ENCODE measurements around the gene RETNLB. TPM values are rescaled to one million over a fixed set of nuclear protein-coding genes. Genes with fewer than 3 reads are reported as not detected.

The RETNLB gene
- total RNA-seq (2014; rRNA removed; shearing (Covaris generic)): not detected in 2 replicates
- polyA plus RNA-seq (2016; fragmentation: Nextera tagmentation; extraction: Ambion mirVana): not detected in 2 replicates

GRCh38 chr3:108757404-108757982 is at the start of gene RETNLB:
RETNLB (minus strand) TSS chr3:108757410; CDS start chr3:108757185, 225 bp downstream.
- Histone ChIP-seq H3K36me3 (ENCODE audit: low read depth) (no peaks in the 10 kb centered on the region), H3K4me3 (no peak within 1 kb of the TSS), H3K4me1 (ENCODE audit: insufficient read depth) (no peaks in the 10 kb centered on the region), H3K9me2 (ENCODE audit: insufficient read depth) (no peaks in the 10 kb centered on the region), H3K27ac (no peak within 1 kb of the TSS), H3K9me3 (ENCODE audit: low read depth) (no peaks in the 10 kb centered on the region), H3K27me3 (replicated peaks; ENCODE audit: insufficient read depth) (no peaks in the 10 kb centered on the region), H3F3A (ENCODE audit: insufficient read depth) (no peaks in the 10 kb centered on the region), H3K4me2 (ENCODE audit: unreplicated experiment) (no peak within 1 kb of the TSS), H3K9ac (no peak within 1 kb of the TSS), H3K79me2 (ENCODE audit: insufficient read depth) (no peaks in the 10 kb centered on the region), H4K20me1 (ENCODE audit: insufficient read depth) (no peaks in the 10 kb centered on the region), H2AFZ (no peak within 1 kb of the TSS)
- in situ Hi-C loops (cut with MboI): no loop called here
- 2 to 3% methylated on average over 3 of the region's 3 CpGs for WGBS, 2 experiments (ENCODE audit: low coverage in 1 of 2, low lambda C conversion rate in 2 of 2, missing lambda C conversion rate in 2 of 2)
- DNase-seq: no peak
- TF ChIP-seq EZH2 (IDR thresholded peaks at IDR 0.05; ENCODE audit: insufficient read depth, poor library complexity, severe bottlenecking) (no peak), EZH2phosphoT487 (IDR thresholded peaks at IDR 0.05; ENCODE audit: insufficient read depth, low read depth) (no peak)

GRCh38 chr3:108806316-108806715 is 49.1 kb upstream of the RETNLB start:
- Histone ChIP-seq H3K27me3 (replicated peaks; ENCODE audit: insufficient read depth) (no peaks in the 10 kb centered on the region), H4K20me1 (ENCODE audit: insufficient read depth) (no peaks in the 10 kb centered on the region), H3K36me3 (ENCODE audit: low read depth) (no peaks in the 10 kb centered on the region), H3K9me3 (ENCODE audit: low read depth) (peaks cover 6% of the 10 kb centered on the region), H3K9me2 (ENCODE audit: insufficient read depth) (no peaks in the 10 kb centered on the region), H3K4me2 (ENCODE audit: unreplicated experiment) (no peak overlapping the region), H3K4me3 (no peak overlapping the region), H3K27ac (no peak overlapping the region), H3F3A (ENCODE audit: insufficient read depth) (no peaks in the 10 kb centered on the region), H3K79me2 (ENCODE audit: insufficient read depth) (no peaks in the 10 kb centered on the region), H3K9ac (no peak overlapping the region), H3K4me1 (ENCODE audit: insufficient read depth) (no peaks in the 10 kb centered on the region), H2AFZ (no peak overlapping the region)
- 34 to 35% methylated on average over 4 of the region's 4 CpGs for WGBS, 2 experiments (ENCODE audit: low coverage in 1 of 2, low lambda C conversion rate in 2 of 2, missing lambda C conversion rate in 2 of 2)
- TF ChIP-seq EZH2phosphoT487 (IDR thresholded peaks at IDR 0.05; ENCODE audit: insufficient read depth, low read depth) (no peak), EZH2 (IDR thresholded peaks at IDR 0.05; ENCODE audit: insufficient read depth, poor library complexity, severe bottlenecking) (no peak)
- in situ Hi-C loops (cut with MboI): no loop called here
- no peak for DNase-seq

- no peaks in the 10 kb centered on the region for H3K36me3 ChIP-seq (ENCODE audit: low read depth)
- no peaks in the 10 kb centered on the region for H3K27me3 ChIP-seq (replicated peaks; ENCODE audit: insufficient read depth)
- no peak overlapping the region for H3K27ac ChIP-seq
- H3K9ac ChIP-seq: no peak overlapping the region
- no peak overlapping the region for H3K4me2 ChIP-seq (ENCODE audit: unreplicated experiment)
- H3K4me3 ChIP-seq: no peak overlapping the region
- H3K9me3 ChIP-seq (ENCODE audit: low read depth): peaks cover 6% of the 10 kb centered on the region
- DNase-seq: no peak
- no peaks in the 10 kb centered on the region for H3K4me1 ChIP-seq (ENCODE audit: insufficient read depth)
- H3F3A ChIP-seq (ENCODE audit: insufficient read depth): no peaks in the 10 kb centered on the region
- no peak overlapping the region for H2AFZ ChIP-seq
- H3K79me2 ChIP-seq (ENCODE audit: insufficient read depth): no peaks in the 10 kb centered on the region
- 25 to 26% methylated on average over 4 of the region's 4 CpGs for WGBS, 2 experiments (ENCODE audit: low coverage in 1 of 2, low lambda C conversion rate in 2 of 2, missing lambda C conversion rate in 2 of 2)
- no peaks in the 10 kb centered on the region for H3K9me2 ChIP-seq (ENCODE audit: insufficient read depth)
- TF ChIP-seq EZH2 (IDR thresholded peaks at IDR 0.05; ENCODE audit: insufficient read depth, poor library complexity, severe bottlenecking): no peak
- no peak for TF ChIP-seq EZH2phosphoT487 (IDR thresholded peaks at IDR 0.05; ENCODE audit: insufficient read depth, low read depth)
- in situ Hi-C loops (cut with MboI): no loop called here
- no peaks in the 10 kb centered on the region for H4K20me1 ChIP-seq (ENCODE audit: insufficient read depth)
Observed at GRCh38 chr3:108804966-108805365, 47.8 kb upstream of the RETNLB start.

GRCh38 chr3:108804437-108804836 is 47.2 kb upstream of the RETNLB start:
- no peak overlapping the region for H3K4me2 ChIP-seq (ENCODE audit: unreplicated experiment)
- H3K79me2 ChIP-seq (ENCODE audit: insufficient read depth): no peaks in the 10 kb centered on the region
- in situ Hi-C loops (cut with MboI): no loop called here
- H3K4me3 ChIP-seq: no peak overlapping the region
- H2AFZ ChIP-seq: no peak overlapping the region
- TF ChIP-seq EZH2phosphoT487 (IDR thresholded peaks at IDR 0.05; ENCODE audit: insufficient read depth, low read depth): no peak
- no peak for TF ChIP-seq EZH2 (IDR thresholded peaks at IDR 0.05; ENCODE audit: insufficient read depth, poor library complexity, severe bottlenecking)
- no peaks in the 10 kb centered on the region for H3K9me2 ChIP-seq (ENCODE audit: insufficient read depth)
- no peaks in the 10 kb centered on the region for H3K36me3 ChIP-seq (ENCODE audit: low read depth)
- H3K27me3 ChIP-seq (replicated peaks; ENCODE audit: insufficient read depth): no peaks in the 10 kb centered on the region
- no peak for DNase-seq
- WGBS, 2 experiments (ENCODE audit: low coverage in 1 of 2, low lambda C conversion rate in 2 of 2, missing lambda C conversion rate in 2 of 2): 35 to 38% methylated on average over 2 of the region's 2 CpGs
- H3K9me3 ChIP-seq (ENCODE audit: low read depth): peaks cover 6% of the 10 kb centered on the region
- H3K9ac ChIP-seq: no peak overlapping the region
- no peak overlapping the region for H3K27ac ChIP-seq
- no peaks in the 10 kb centered on the region for H3F3A ChIP-seq (ENCODE audit: insufficient read depth)
- H3K4me1 ChIP-seq (ENCODE audit: insufficient read depth): no peaks in the 10 kb centered on the region
- H4K20me1 ChIP-seq (ENCODE audit: insufficient read depth): no peaks in the 10 kb centered on the region
